H1 (cell line): ENCODE measurements around the gene CD160. TPM values are rescaled to one million over a fixed set of nuclear protein-coding genes. Genes with fewer than 3 reads are reported as not detected.

Experiments used
- CTCF ChIA-PET: fragments of 300-600 bp; sonication (Branson Sonifier 250); formaldehyde crosslinking; loops from one replicate; lab custom pipeline; 2021; ENCODE audit not compliant: partially characterized antibody; lab: Charles Lee
- POLR2A ChIA-PET: fragments of 300-600 bp; sonication (Branson Sonifier 250); formaldehyde crosslinking; loops from one replicate; lab custom pipeline; 2021; ENCODE audit warnings: inconsistent platforms; ENCODE audit not compliant: partially characterized antibody; lab: Charles Lee
- DNase-seq, 2 experiments: peaks; one replicate each; pipeline versions ENCODE4 v3.0.0 to v3.0.0-alpha.2; 2010 to 2022; ENCODE audit warnings: low spot score in 2 of 2, low read depth in 1 of 2, mixed read lengths in 1 of 2
- FAIRE-seq: peaks from 2 replicates; lab custom pipeline; 2011; peaks lifted over from hg19 to GRCh38; lab: Jason Lieb, UNC
- H2AFZ ChIP-seq: 2 replicates; pipeline ENCODE4 v1.8.1; 2012; ENCODE audit warnings: low read length, inconsistent platforms
- H2AK5ac ChIP-seq: 2 replicates; pipeline ENCODE4 v1.6.1; 2013; ENCODE audit warnings: low read depth, low read length
- H2BK120ac ChIP-seq: replicated peaks from 2 replicates; pipeline ENCODE3; 2013; ENCODE audit warnings: low read depth, low read length, inconsistent platforms
- H2BK12ac ChIP-seq: 2 replicates; pipeline ENCODE4 v1.6.1; 2013; ENCODE audit warnings: low read depth, low read length
- H2BK15ac ChIP-seq: 2 replicates; pipeline ENCODE4 v1.6.1; 2013; ENCODE audit warnings: low read length
- H2BK20ac ChIP-seq: 2 replicates; pipeline ENCODE4 v1.6.1; 2013; ENCODE audit warnings: low read length
- H2BK5ac ChIP-seq: 2 replicates; pipeline ENCODE4 v1.6.1; 2013; ENCODE audit warnings: low read depth, low read length
- H3K14ac ChIP-seq: 2 replicates; pipeline ENCODE4 v1.6.1; 2013; ENCODE audit warnings: inconsistent platforms; ENCODE audit not compliant: insufficient read length
- H3K18ac ChIP-seq: 2 replicates; pipeline ENCODE4 v1.6.1; 2013; ENCODE audit warnings: low read length; ENCODE audit errors: extremely low read depth
- H3K23ac ChIP-seq: 2 replicates; pipeline ENCODE4 v1.6.1; 2013; ENCODE audit warnings: inconsistent platforms; ENCODE audit not compliant: insufficient read length
- H3K23me2 ChIP-seq: 2 replicates; pipeline ENCODE4 v1.6.1; 2013; ENCODE audit warnings: low read depth, low read length
- H3K27ac ChIP-seq: 2 replicates; pipeline ENCODE4 v1.6.1; 2011; ENCODE audit warnings: low read depth, low read length, inconsistent platforms
- H3K27me3 ChIP-seq, 4 experiments: replicated peaks in 1 of 4; 1 replicate in 1 of 4; 2 replicates in 3 of 4; pipeline versions ENCODE4 v1.6.1 to v1.8.1; 2011 to 2013; ENCODE audit warnings: low read length in 3 of 4, mild to moderate bottlenecking in 3 of 4, inconsistent platforms in 2 of 4, mixed read lengths in 2 of 4, moderate library complexity in 1 of 4; ENCODE audit not compliant: control insufficient read depth in 3 of 4, insufficient read depth in 3 of 4; ENCODE audit errors: extremely low read depth in 1 of 4
- H3K36me3 ChIP-seq, 4 experiments: 2 replicates each; pipeline versions ENCODE4 v1.6.1 to v1.8.1; 2011 to 2013; ENCODE audit warnings: mild to moderate bottlenecking in 4 of 4, low read length in 3 of 4, moderate library complexity in 2 of 4, control low read depth in 1 of 4, inconsistent platforms in 1 of 4; ENCODE audit not compliant: insufficient read depth in 4 of 4, control insufficient read depth in 2 of 4
- H3K4ac ChIP-seq: replicated peaks from 2 replicates; pipeline ENCODE3; 2013; ENCODE audit warnings: low read length, low read depth, mixed read lengths, inconsistent platforms; ENCODE audit not compliant: insufficient read length
- H3K4me1 ChIP-seq, 4 experiments: replicated peaks in 1 of 4; 1 replicate in 1 of 4; 2 replicates in 3 of 4; pipeline versions ENCODE4 v1.6.1 to v1.8.1; 2011 to 2013; ENCODE audit warnings: low read length in 3 of 4, inconsistent platforms in 2 of 4, mixed read lengths in 1 of 4; ENCODE audit not compliant: insufficient read depth in 4 of 4, control insufficient read depth in 3 of 4
- H3K4me2 ChIP-seq, 2 experiments: 2 replicates each; pipeline versions ENCODE4 v1.6.1 to v1.8.1; 2011 to 2013; ENCODE audit warnings: low read depth in 2 of 2, low read length in 2 of 2, control low read depth in 1 of 2, inconsistent platforms in 1 of 2, mild to moderate bottlenecking in 1 of 2; ENCODE audit not compliant: insufficient read depth in 1 of 2
- H3K4me3 ChIP-seq, 4 experiments: fragments of 200-600, 300-600 bp in 1 of 4; sonication (generic), shearing (Covaris generic), sonication (Bioruptor Twin) in 1 of 4; 2 replicates each; pipeline versions ENCODE4 v1.5.1 to v1.8.1; 2011 to 2016; ENCODE audit warnings: low read length in 4 of 4, low read depth in 3 of 4, control low read depth in 2 of 4, inconsistent platforms in 2 of 4, mild to moderate bottlenecking in 2 of 4, mixed read lengths in 1 of 4, moderate library complexity in 1 of 4; ENCODE audit not compliant: insufficient read depth in 2 of 4; ENCODE audit errors: extremely low read depth in 1 of 4
- H3K56ac ChIP-seq: replicated peaks from 2 replicates; pipeline ENCODE3; 2013; ENCODE audit warnings: low read depth, mild to moderate bottlenecking, mixed read lengths, low read length, inconsistent platforms; ENCODE audit not compliant: insufficient read length
- H3K79me1 ChIP-seq: 2 replicates; pipeline ENCODE4 v1.6.1; 2013; ENCODE audit warnings: low read depth, low read length, control low read depth
- H3K79me2 ChIP-seq, 2 experiments: 2 replicates each; pipeline versions ENCODE4 v1.6.1 to v1.8.1; 2012 to 2013; ENCODE audit warnings: low read length in 2 of 2, mild to moderate bottlenecking in 2 of 2, inconsistent platforms in 1 of 2; ENCODE audit not compliant: insufficient read depth in 2 of 2, control insufficient read depth in 1 of 2
- H3K9ac ChIP-seq, 4 experiments: replicated peaks in 1 of 4; 1 replicate in 1 of 4; 2 replicates in 3 of 4; pipeline versions ENCODE4 v1.6.1 to v1.8.1; 2011 to 2013; ENCODE audit warnings: low read depth in 3 of 4, low read length in 3 of 4, control low read depth in 2 of 4, mild to moderate bottlenecking in 2 of 4, moderate library complexity in 2 of 4, inconsistent platforms in 1 of 4; ENCODE audit errors: extremely low read depth in 1 of 4
- H3K9me3 ChIP-seq, 2 experiments: 2 replicates each; pipeline versions ENCODE4 v1.6.1 to v1.8.1; 2012 to 2013; ENCODE audit warnings: mild to moderate bottlenecking in 2 of 2, moderate library complexity in 2 of 2, control low read depth in 1 of 2, inconsistent platforms in 1 of 2, low read depth in 1 of 2, low read length in 1 of 2, mixed read lengths in 1 of 2; ENCODE audit not compliant: insufficient read depth in 2 of 2
- H4K20me1 ChIP-seq, 2 experiments: replicated peaks in 1 of 2; 2 replicates each; pipeline versions ENCODE3 to v1.8.1; 2011 to 2013; ENCODE audit warnings: inconsistent platforms in 2 of 2, low read length in 2 of 2, mild to moderate bottlenecking in 1 of 2; ENCODE audit not compliant: insufficient read depth in 2 of 2, control insufficient read depth in 1 of 2
- H4K5ac ChIP-seq: 2 replicates; pipeline ENCODE4 v1.6.1; 2013; ENCODE audit warnings: low read length, low read depth, mixed read lengths, inconsistent platforms; ENCODE audit not compliant: insufficient read length
- H4K8ac ChIP-seq: 2 replicates; pipeline ENCODE4 v1.8.0; 2013; ENCODE audit warnings: mild to moderate bottlenecking, moderate library complexity, low read length, inconsistent platforms; ENCODE audit not compliant: insufficient read depth; ENCODE audit errors: extremely low read depth
- H4K91ac ChIP-seq: replicated peaks from 2 replicates; pipeline ENCODE3; 2013; ENCODE audit warnings: low read length, mixed read lengths, inconsistent platforms; ENCODE audit not compliant: insufficient read length
- CBX5 ChIP-seq: fragments of 300-800, 300-1000 bp; sonication (generic); IDR thresholded peaks from 2 replicates; pipeline ENCODE4 v1.7.1; 2016; ENCODE audit warnings: antibody characterized with exemption, low read length, low read depth
- EZH2 ChIP-seq: fragments of 200-600 bp; sonication (generic); IDR thresholded peaks from 2 replicates; pipeline ENCODE4 v1.7.1; 2012; ENCODE audit warnings: low read depth, mild to moderate bottlenecking, moderate library complexity, low read length, inconsistent platforms; ENCODE audit not compliant: severe bottlenecking
- FOSL1 ChIP-seq: IDR thresholded peaks from 2 replicates; pipeline ENCODE4 v1.6.1; 2011; ENCODE audit warnings: mild to moderate bottlenecking, low read depth, low read length, moderate library complexity; ENCODE audit not compliant: insufficient read depth
- GABPA ChIP-seq: IDR thresholded peaks from 2 replicates; pipeline ENCODE4 v1.6.1; 2011; ENCODE audit warnings: mild to moderate bottlenecking, low read length, moderate library complexity, borderline replicate concordance; ENCODE audit not compliant: insufficient read depth
- JUND ChIP-seq: IDR thresholded peaks from 2 replicates; pipeline ENCODE4 v1.6.1; 2011; ENCODE audit warnings: mild to moderate bottlenecking, improper control_type of control experiment, low read length
- KDM4A ChIP-seq: IDR thresholded peaks from one replicate; pipeline ENCODE4 v1.7.1; 2012; ENCODE audit warnings: low read depth, mild to moderate bottlenecking, moderate library complexity, low read length, inconsistent platforms; ENCODE audit not compliant: severe bottlenecking
- MAFK ChIP-seq: IDR thresholded peaks from 2 replicates; pipeline ENCODE4 v1.6.1; 2012; ENCODE audit warnings: low read depth, mild to moderate bottlenecking, improper control_type of control experiment, low read length
- ZNF274 ChIP-seq: IDR thresholded peaks from 2 replicates; pipeline ENCODE4 v1.7.0; 2012; ENCODE audit warnings: low read length, borderline replicate concordance; ENCODE audit errors: extremely low read depth
- WGBS, 2 experiments: shearing (Covaris generic) in 1 of 2; methylation state at CpG; one replicate each; pipeline versions ENCODE4 v1.1.6 to v1.1.7; 2013 to 2015; ENCODE audit warnings: low lambda C conversion rate in 2 of 2, mixed read lengths in 2 of 2, inconsistent platforms in 1 of 2, low coverage in 1 of 2, missing lambda C conversion rate in 1 of 2; ENCODE audit not compliant: insufficient replicate concordance in 2 of 2, insufficient coverage in 1 of 2, insufficient read length in 1 of 2; ENCODE audit errors: extremely low coverage in 1 of 2, missing lambda C conversion rate in 1 of 2; 5-methylcytosine and 5-hydroxymethylcytosine counted together
- polyA plus RNA-seq, 7 experiments: library from polyadenylated mRNA; depleted of rRNA in 3 of 7; stranded (reverse) in 5 of 7; unstranded in 2 of 7; fragments of >200 nt in 5 of 7; fragments of 200-250 nt in 2 of 7; gene quantifications; 1 replicate in 5 of 7; 2 replicates in 1 of 7; 4 replicates in 1 of 7; pipeline versions ENCODE4 v1.2.1 to v1.2.3, GENCODE V29; 2011 to 2013; ENCODE audit warnings: missing spikeins in 2 of 7, mixed read lengths in 2 of 7
- total RNA-seq: library from RNA; stranded (reverse); fragmentation: NEBNext Ultra II Directional; extraction: Animal tissue kit (Norgen Biotek cat#: 25700); gene quantifications from 2 replicates; pipeline ENCODE4 v1.2.1, GENCODE V29; 2021
- TF ChIP-seq, protein P1 (sequence below): IDR thresholded peaks from 2 replicates; pipeline ENCODE4 v1.6.1; 2012; ENCODE audit warnings: inconsistent platforms
- TF ChIP-seq, protein P2 (sequence below): IDR thresholded peaks from 2 replicates; pipeline ENCODE4 v1.6.1; 2011; ENCODE audit warnings: low read depth, mild to moderate bottlenecking, low read length; ENCODE audit not compliant: insufficient read depth
- TF ChIP-seq, protein P3 (sequence below): IDR thresholded peaks from 2 replicates; pipeline ENCODE4 v1.6.1; 2011; ENCODE audit warnings: low read length, improper control_type of control experiment

The CD160 gene
- total and polyA plus RNA-seq, 2 of the 8 experiments (the other 6 are each of a cell fraction or from before 2014, with no cell fraction given), result not detected

- ChIA-PET CTCF (interaction anchor here (0.9 to 1.4 kb wide), 2 partner anchors 29 to 157 kb away, joined by 3 read pairs; no protein-coding TSS in a partner anchor), POLR2A (no interaction called here)
- H4K5ac ChIP-seq, result no peak overlapping the region
- H2AK5ac ChIP-seq, result no peak overlapping the region
- H3K4ac ChIP-seq, result no peak overlapping the region
- DNase-seq (no peak), FAIRE-seq (no peak)
- H3K4me1 ChIP-seq, result peaks cover 0 to 3% (median under 1%) of the 10 kb centered on the region in 4 experiments; a peak in 2 of 7 replicates
- 84% methylated on average over 9 of the region's 11 CpGs; no CpG with 5 or more reads in 1 of the 2 experiments for WGBS, 2 experiments
- no peak overlapping the region for H2BK5ac ChIP-seq
- H3K4me3 ChIP-seq, result no peak overlapping the region
- no peak overlapping the region for H2BK20ac ChIP-seq
- H2BK120ac ChIP-seq, result no peak overlapping the region
- H3K9ac ChIP-seq, result no peak overlapping the region
- no peaks in the 10 kb centered on the region for H4K20me1 ChIP-seq
- no peaks in the 10 kb centered on the region for H3K9me3 ChIP-seq
- H3K4me2 ChIP-seq, result no peak overlapping the region
- H3K79me2 ChIP-seq, result no peaks in the 10 kb centered on the region
- no peaks in the 10 kb centered on the region for H3K36me3 ChIP-seq
- no peak overlapping the region for H3K14ac ChIP-seq
- H3K23ac ChIP-seq, result no peak overlapping the region
- no peak overlapping the region for H2BK15ac ChIP-seq
- no peaks in the 10 kb centered on the region for H3K27me3 ChIP-seq
- no peaks in the 10 kb centered on the region for H3K79me1 ChIP-seq
- no peaks in the 10 kb centered on the region for H3K23me2 ChIP-seq
- H3K18ac ChIP-seq, result no peak overlapping the region
- no peak overlapping the region for H2BK12ac ChIP-seq
- no peak overlapping the region for H3K56ac ChIP-seq
- H3K27ac ChIP-seq, result no peak overlapping the region
- no peak overlapping the region for H4K91ac ChIP-seq
- no peak overlapping the region for H4K8ac ChIP-seq
- H2AFZ ChIP-seq, result no peak overlapping the region
- TF ChIP-seq, protein P1, sequence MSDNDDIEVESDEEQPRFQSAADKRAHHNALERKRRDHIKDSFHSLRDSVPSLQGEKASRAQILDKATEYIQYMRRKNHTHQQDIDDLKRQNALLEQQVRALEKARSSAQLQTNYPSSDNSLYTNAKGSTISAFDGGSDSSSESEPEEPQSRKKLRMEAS, result no peak
- no peak for TF ChIP-seq MAFK
- no peak for TF ChIP-seq GABPA
- TF ChIP-seq FOSL1, result no peak
- TF ChIP-seq, protein P2, sequence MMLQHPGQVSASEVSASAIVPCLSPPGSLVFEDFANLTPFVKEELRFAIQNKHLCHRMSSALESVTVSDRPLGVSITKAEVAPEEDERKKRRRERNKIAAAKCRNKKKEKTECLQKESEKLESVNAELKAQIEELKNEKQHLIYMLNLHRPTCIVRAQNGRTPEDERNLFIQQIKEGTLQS, result no peak
- TF ChIP-seq ZNF274, result no peak
- TF ChIP-seq JUND, result no peak
- TF ChIP-seq, protein P3, sequence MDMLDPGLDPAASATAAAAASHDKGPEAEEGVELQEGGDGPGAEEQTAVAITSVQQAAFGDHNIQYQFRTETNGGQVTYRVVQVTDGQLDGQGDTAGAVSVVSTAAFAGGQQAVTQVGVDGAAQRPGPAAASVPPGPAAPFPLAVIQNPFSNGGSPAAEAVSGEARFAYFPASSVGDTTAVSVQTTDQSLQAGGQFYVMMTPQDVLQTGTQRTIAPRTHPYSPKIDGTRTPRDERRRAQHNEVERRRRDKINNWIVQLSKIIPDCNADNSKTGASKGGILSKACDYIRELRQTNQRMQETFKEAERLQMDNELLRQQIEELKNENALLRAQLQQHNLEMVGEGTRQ, result no peak
- TF ChIP-seq EZH2, result no peak
- TF ChIP-seq KDM4A, result no peak
- TF ChIP-seq CBX5, result no peak
Observed at GRCh38 chr1:145692785-145693443, 26.4 kb upstream of the CD160 start.
